Urinary bladder (tissue), 4 donors: ENCODE results near the gene MARS2. TPM values are rescaled to one million over a fixed set of nuclear protein-coding genes. Genes with fewer than 3 reads are reported as not detected.

Experiments
- DNase-seq: peaks from one replicate; pipeline ENCODE4 v3.0.0-alpha.2; 2015; ENCODE audit errors: extremely low spot score
- H3K27ac ChIP-seq: one replicate; pipeline ENCODE4 v1.5.1; 2013; ENCODE audit warnings: low read depth, mild to moderate bottlenecking, moderate library complexity
- H3K36me3 ChIP-seq: one replicate; pipeline ENCODE4 v1.6.1; 2013; ENCODE audit warnings: mild to moderate bottlenecking, moderate library complexity; ENCODE audit not compliant: insufficient read depth
- H3K4me1 ChIP-seq: one replicate; pipeline ENCODE4 v1.6.1; 2013; ENCODE audit warnings: mild to moderate bottlenecking, moderate library complexity; ENCODE audit not compliant: insufficient read depth
- H3K4me3 ChIP-seq: one replicate; pipeline ENCODE4 v1.5.1; 2013; ENCODE audit warnings: low read depth, low read length
- WGBS: extraction: QIAGEN DNeasy Blood & Tissue Kit; methylation state at CpG from one replicate; pipeline ENCODE4 v1.1.7; 2013; 5-methylcytosine and 5-hydroxymethylcytosine counted together
- polyA plus RNA-seq: library from polyadenylated mRNA; stranded (reverse); fragments of 200-250 nt; gene quantifications from one replicate; pipeline ENCODE4 v1.2.3, GENCODE V29; 2013
- total RNA-seq: library from RNA; depleted of rRNA; stranded (reverse); fragments of >200 nt; gene quantifications from one replicate; pipeline ENCODE4 v1.2.3, GENCODE V29; 2014
- donor health status: healthy with polysubstance abuse.
- donor health status: healthy.

The MARS2 gene
- 3.8 TPM for total RNA-seq
- 3.7 TPM for polyA plus RNA-seq

DNA sequence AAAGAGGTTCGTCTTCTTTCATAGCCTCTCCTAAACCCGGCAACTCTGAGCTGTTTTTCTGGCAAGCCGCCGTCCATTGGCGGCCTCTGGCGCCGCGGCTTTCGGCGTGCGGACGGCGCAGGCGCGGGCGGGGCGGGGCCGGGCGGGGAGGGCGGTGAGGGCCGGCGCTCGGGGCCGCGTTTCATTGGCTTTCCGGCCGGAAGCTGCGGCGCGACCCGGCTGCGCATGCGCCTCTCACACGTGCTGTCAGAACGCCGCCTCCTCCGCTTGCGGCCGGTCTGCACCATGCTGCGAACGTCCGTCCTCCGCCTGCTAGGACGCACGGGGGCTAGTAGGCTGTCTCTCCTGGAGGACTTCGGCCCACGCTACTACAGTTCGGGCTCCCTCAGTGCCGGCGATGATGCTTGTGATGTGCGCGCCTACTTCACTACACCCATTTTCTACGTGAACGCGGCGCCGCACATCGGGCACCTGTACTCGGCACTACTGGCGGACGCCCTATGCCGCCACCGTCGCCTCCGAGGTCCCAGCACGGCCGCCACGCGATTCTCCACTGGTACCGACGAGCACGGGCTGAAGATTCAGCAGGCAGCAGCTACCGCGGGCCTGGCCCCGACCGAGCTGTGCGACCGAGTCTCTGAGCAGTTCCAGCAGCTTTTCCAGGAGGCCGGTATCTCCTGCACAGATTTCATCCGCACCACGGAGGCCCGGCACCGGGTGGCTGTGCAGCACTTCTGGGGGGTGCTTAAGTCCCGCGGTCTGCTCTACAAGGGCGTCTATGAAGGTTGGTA is at the start of gene MARS2:
MARS2 (plus strand) TSS at position 249 of the 791 bp plus-strand sequence; CDS start at position 286, 37 bp downstream.
- no peaks in the 10 kb centered on the region for H3K4me1 ChIP-seq
- peak; percentile 62 for DNase-seq
- no peaks in the 10 kb centered on the region for H3K36me3 ChIP-seq
- H3K27ac ChIP-seq, result peak within 1 kb of the TSS; percentile 44
- peak within 1 kb of the TSS; percentile 74 for H3K4me3 ChIP-seq
- WGBS, result under 1% methylated on average over 86 of the region's 86 CpGs

DNA sequence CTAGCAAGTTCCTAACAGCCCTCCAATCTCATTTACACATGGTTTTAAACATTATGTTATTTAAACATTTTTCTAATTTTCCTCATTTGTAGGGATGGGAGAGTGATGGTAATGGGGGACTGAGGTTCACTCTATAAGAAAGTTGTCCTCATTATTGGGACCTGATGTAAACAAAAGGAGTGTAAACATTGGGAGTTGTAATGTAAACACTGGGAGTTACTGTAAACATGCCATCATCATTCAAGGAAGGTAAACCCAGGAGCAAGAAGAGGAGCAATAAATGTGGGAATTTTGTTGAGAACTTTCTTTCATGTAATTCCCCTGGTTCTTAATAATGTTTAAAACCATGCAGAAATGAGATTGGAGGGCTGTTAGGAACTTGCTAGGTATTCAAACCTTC is 47.6 kb upstream of the MARS2 start:
- no peaks in the 10 kb centered on the region for H3K4me1 ChIP-seq
- no peak for DNase-seq
- H3K4me3 ChIP-seq, result no peak overlapping the region

DNA sequence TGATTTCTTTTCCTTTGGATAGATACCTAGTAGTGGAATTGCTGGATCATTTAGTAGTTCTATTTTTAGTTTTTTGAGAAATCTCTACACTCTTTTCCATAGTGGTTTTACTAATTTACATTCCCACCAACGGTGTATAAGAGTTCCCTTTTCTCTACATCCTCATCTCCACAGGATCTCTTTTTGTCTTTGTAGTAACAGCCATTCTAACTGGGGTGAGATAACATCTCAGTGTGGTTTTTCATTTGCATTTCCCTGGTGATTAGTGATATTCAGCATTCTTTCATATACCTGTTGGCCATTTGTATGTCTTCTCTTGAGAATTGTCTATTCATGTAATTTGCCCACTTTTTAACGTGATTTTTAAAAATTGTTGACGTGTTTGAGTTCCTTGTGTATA is 43.5 kb upstream of the MARS2 start:
- Histone ChIP-seq H3K36me3 (no peaks in the 10 kb centered on the region), H3K4me1 (no peaks in the 10 kb centered on the region), H3K27ac (no peak overlapping the region), H3K4me3 (no peak overlapping the region)
- no peak for DNase-seq
- WGBS, result 76% methylated on average over 3 of the region's 3 CpGs

More for the DNA sequence above, 47.6 kb upstream of the MARS2 start:
- Histone ChIP-seq H3K27ac (no peak overlapping the region), H3K36me3 (no peaks in the 10 kb centered on the region)

DNA sequence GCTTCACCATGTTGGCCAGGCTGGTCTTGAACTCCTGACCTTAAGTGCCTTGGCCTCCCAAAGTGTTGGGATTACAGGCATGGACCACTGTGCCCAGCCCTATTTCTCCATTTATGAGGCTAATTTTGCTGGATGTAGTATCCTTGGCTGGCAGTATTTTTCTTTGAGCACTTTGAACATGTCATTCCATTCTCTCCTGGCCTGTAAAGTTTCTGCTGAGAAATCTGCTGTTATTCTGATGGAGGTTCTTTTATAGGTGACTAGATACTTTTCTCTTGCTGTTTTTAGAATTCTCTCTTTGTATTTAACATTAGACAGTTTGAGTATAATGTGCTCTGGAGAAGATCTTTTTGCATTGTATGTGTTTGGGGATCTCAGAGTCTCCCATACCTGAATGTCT is 38.9 kb upstream of the MARS2 start:
- H3K4me3 ChIP-seq, result no peak overlapping the region
- H3K4me1 ChIP-seq, result no peaks in the 10 kb centered on the region
- no peaks in the 10 kb centered on the region for H3K36me3 ChIP-seq
- no peak for DNase-seq
- no peak overlapping the region for H3K27ac ChIP-seq

DNA sequence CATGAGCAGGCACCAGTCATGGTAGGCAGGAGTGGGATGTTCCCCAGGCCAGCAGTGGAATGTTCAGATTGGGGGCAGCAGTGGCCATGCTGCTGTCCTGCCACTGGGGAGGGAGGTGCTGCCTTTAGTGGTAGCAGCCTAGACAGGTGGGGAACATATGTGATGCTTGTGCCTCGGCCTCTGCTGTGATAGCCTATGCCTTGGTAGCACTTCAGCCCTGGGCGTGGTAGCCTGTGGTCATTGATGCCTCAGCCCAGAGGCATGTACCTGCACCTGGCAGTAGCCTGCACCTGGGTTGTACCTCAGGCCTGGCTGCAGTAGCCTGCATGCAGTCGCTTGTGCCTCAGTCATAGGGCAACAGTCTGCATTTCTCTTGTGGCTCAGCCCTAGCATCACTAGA is 36.9 kb upstream of the MARS2 start:
- no peak for DNase-seq
- WGBS, result 91% methylated on average over 3 of the region's 3 CpGs
- no peak overlapping the region for H3K4me3 ChIP-seq
- H3K36me3 ChIP-seq, result no peaks in the 10 kb centered on the region
- peaks cover under 1% of the 10 kb centered on the region for H3K4me1 ChIP-seq
- H3K27ac ChIP-seq, result no peak overlapping the region

DNA sequence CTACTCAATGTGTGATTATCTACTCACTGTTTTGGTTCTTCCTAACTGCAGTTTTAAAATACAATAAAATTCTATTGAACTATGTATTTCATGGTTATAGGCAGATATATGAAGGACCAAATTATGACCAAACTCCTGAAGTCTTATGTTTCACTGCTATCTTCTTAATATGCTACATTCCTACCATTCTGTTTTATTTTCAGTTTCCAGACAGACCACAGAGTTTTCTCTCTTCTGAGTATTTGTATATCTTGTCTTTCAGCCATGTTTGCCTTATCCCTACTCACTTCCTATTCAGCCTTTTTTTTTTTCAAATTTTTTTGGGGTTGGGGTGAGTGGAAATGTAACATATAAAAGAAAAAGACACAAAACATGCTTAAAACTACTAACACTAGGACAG is 36.1 kb upstream of the MARS2 start:
- Histone ChIP-seq H3K4me3 (no peak overlapping the region), H3K27ac (no peak overlapping the region), H3K4me1 (peaks cover 2% of the 10 kb centered on the region), H3K36me3 (no peaks in the 10 kb centered on the region)
- no peak for DNase-seq

DNA sequence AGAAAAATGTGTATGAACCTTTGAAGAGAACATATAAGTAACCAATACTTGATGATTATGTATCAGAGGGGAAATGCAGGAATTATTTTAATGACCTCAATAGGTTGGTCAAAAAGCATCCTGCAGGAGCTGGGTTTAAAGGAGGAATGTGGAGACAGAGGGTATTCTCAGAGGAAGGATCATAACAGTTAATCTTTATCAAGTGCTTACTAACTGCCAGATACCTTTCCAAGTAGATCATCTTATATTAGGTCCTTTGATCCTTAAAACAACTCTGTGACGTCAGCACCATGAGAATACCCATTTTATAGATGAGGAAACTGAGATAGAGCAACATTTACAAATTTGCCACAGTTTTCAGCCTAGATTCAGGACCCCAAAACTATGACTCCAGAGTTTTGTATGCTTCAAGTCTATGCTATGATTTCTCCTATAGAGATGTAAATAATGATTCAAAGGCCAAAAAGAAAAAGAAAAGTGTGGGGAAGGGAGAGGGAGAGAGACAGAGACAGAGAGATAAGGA is 32.7 kb upstream of the MARS2 start:
- WGBS, result 31% methylated on average over 1 of the region's 1 CpG
- Histone ChIP-seq H3K36me3 (no peaks in the 10 kb centered on the region), H3K4me3 (no peak overlapping the region), H3K4me1 (peaks cover 2% of the 10 kb centered on the region), H3K27ac (no peak overlapping the region)
- no peak for DNase-seq

DNA sequence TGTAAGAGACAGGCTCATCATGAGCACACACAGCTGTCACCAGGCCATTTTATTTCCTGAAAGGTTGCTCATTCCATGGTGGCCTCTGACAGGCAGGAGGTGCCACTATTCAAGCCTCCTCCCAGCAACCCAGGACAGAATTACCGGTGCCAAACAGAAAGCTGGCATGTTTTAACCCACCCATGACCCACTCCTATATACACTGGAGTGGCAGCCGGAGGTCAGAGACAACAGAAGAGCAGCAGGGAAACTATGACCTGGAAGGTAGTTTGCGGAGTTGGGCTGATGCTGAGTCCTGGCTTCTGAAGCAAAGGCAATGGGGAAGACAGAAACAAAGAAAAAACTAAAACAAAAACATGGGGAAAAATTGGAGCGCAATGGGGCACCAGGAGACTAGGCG is 32.1 kb upstream of the MARS2 start:
- Histone ChIP-seq H3K36me3 (no peaks in the 10 kb centered on the region), H3K27ac (no peak overlapping the region), H3K4me1 (peaks cover 2% of the 10 kb centered on the region), H3K4me3 (peak overlapping the region; percentile 14)
- 67% methylated on average over 5 of the region's 5 CpGs for WGBS
- DNase-seq, result no peak

DNA sequence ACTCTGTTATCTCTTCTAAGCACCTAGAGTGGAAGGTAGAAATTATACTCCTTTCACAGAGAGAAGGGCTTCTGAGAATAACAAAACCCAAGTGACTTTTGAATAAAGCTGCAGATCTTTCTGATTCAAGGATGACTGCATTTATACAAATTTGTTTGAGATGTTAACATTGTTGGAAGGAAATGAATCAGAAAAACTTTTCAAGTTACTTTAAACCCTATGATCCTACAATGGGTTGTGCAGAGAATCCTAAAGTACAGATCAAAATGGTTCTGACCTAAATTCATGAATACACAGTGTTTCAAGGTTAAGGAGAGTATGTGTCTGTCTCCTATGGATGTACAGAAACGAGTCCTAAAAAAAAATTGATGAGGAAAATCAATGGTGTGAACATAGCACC is 31.6 kb upstream of the MARS2 start:
- Histone ChIP-seq H3K4me1 (peaks cover 2% of the 10 kb centered on the region), H3K36me3 (no peaks in the 10 kb centered on the region), H3K4me3 (peak overlapping the region; percentile 14), H3K27ac (no peak overlapping the region)
- no peak for DNase-seq
- WGBS, result 39% methylated on average over 1 of the region's 1 CpG

DNA sequence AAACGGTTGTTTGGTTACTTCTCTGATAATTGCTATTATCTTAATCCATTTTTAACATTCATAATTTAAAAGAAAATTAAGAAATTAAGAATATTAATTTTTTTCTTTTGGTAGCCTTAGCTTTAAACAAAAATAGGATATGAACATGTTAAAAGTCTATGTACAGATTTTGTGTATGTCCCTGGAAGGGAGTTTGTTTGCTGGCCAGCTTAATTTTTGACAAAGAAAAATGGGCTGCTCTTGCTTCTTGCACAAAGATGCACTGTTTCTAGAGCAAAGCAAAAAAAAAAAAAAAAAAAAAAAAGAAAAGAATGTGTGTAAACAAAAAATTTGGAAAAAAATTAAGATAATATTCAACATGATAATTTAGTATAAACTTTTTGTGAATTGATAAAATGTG is 31.1 kb upstream of the MARS2 start:
- DNase-seq, result no peak
- 51% methylated on average over 1 of the region's 1 CpG for WGBS
- no peak overlapping the region for H3K4me3 ChIP-seq

DNA sequence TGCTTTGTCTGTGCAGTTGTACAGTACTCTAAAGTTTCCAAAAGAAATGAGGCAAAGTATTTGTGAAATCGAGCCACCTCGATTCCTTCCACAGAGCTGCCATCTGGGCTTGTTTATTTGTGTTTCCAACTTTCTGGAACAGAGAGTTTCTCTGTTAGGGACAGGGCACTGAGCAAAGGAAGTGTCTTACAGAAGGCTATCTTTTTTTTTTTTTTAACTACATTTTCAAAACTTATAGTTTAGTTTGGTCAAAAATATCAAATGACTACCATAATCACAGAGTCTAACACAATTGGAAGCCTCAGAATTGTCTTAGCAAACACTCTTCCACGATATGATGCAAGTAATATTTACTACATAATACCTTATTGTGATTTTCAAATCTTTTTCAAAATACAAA is 30.6 kb upstream of the MARS2 start:
- Histone ChIP-seq H3K4me1 (peaks cover 2% of the 10 kb centered on the region), H3K36me3 (no peaks in the 10 kb centered on the region), H3K4me3 (peak overlapping the region; percentile 22), H3K27ac (no peak overlapping the region)
- DNase-seq, result no peak
- WGBS, result 23% methylated on average over 3 of the region's 3 CpGs

More for the DNA sequence above, 31.1 kb upstream of the MARS2 start:
- Histone ChIP-seq H3K4me1 (peaks cover 2% of the 10 kb centered on the region), H3K36me3 (no peaks in the 10 kb centered on the region), H3K27ac (no peak overlapping the region)

DNA sequence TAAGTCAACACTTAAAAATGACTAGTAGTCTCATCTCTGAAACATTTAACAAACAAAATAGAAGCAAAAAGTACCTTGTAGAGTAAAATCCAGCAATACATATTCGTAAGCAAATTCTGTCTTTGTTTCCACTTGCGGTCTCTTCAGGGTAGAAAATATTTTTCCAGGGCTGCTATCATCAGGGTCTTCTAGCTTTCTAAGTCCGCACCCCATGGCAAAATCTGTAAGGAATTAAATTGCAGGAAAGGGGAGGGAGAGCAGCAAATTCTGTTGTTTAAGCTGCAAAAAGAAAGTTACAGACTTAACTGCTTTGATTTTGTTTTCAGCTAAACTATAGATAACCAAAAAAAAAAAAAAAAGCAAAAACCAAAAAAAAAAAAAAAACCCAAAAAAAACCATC is 29.9 kb upstream of the MARS2 start, which contains the start of gene RFTN2:
RFTN2 (minus strand) TSS at position 342 of the 400 bp plus-strand sequence; CDS start at position 213, 129 bp downstream.
- no peak for DNase-seq

DNA sequence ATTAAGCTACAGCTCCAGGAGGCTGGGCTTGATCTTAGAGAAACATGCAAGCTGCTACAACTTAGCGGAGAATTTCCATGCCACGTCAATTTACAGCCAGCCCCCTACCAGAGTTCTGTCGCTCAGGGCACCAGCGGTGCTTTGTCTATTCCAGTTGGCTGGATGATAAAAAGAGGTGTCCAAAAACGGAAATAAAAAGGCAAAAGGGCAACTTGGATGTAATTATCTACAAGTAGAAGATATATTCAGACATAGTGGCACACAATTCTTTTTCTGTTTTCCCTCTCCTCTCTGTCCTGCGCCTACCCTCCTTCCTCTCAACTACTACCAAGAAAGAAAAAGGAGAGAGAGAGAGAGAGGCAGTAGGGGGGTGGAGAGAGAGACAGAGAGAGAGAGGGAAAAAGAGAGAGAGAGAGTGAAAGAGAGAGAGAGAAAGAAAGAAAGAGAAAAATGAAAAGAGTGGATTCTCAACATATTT is 29.4 kb upstream of the MARS2 start:
- H3K4me3 ChIP-seq, result peak overlapping the region; percentile 26
- H3K4me1 ChIP-seq, result peaks cover 2% of the 10 kb centered on the region
- no peak overlapping the region for H3K27ac ChIP-seq
- WGBS, result 19% methylated on average over 6 of the region's 6 CpGs
- peak; percentile 57 for DNase-seq
- no peaks in the 10 kb centered on the region for H3K36me3 ChIP-seq

More for the DNA sequence above, 29.9 kb upstream of the MARS2 start, which contains the start of gene RFTN2:
- Histone ChIP-seq H3K4me3 (peak within 1 kb of the TSS; percentile 26), H3K36me3 (no peaks in the 10 kb centered on the region), H3K27ac (no peak within 1 kb of the TSS), H3K4me1 (peaks cover 2% of the 10 kb centered on the region)
- WGBS, result 35% methylated on average over 3 of the region's 3 CpGs

DNA sequence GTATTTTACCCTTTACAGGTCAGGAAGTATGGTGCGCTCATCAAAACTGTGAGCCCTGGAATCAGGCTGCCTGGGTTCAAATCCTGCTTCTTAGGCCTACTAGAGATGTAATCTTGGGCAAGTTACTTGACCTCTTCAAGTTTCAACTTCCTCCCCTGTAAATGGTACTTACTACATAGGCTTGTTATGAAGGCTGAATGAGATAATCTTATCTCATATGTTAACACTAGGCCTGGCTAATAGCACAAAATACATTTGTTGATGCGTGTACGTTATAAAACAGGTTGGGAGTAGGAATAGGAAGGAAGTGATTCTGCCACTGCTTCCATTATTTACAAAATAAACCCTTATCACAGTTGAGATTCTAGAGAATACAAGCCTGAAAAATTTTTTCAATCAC is 28.1 kb upstream of the MARS2 start:
- no peak for DNase-seq
- 60% methylated on average over 3 of the region's 3 CpGs for WGBS
- Histone ChIP-seq H3K27ac (no peak overlapping the region), H3K36me3 (no peaks in the 10 kb centered on the region), H3K4me1 (peaks cover 2% of the 10 kb centered on the region), H3K4me3 (no peak overlapping the region)
